ENCODE measurements around the gene PERP.

Gene PERP

GRCh38 chr6:138052783-138053182, 54.4 kb downstream of the PERP start:
- DNase-seq (ENCODE audit: low read depth): no peak

- no peak for DNase-seq (ENCODE audit: low read depth)
Measured at GRCh38 chr6:138044972-138045371, 62.2 kb downstream of the PERP start.

GRCh38 chr6:138044458-138044857, 62.8 kb downstream of the PERP start:
- no peak for DNase-seq (ENCODE audit: low read depth)

All from non-pigmented ciliary epithelial cell (primary cell).